ENCODE results near the gene PRXL2C. TPM values are rescaled to one million over a fixed set of nuclear protein-coding genes. Genes with fewer than 3 reads are reported as not detected.

Gene PRXL2C
- total RNA-seq, 1 experiment from 2014 or later, result 8.5 TPM

GRCh38 chr9:96665789-96666188, 10.7 kb upstream of the PRXL2C start:
- Histone ChIP-seq H4K20me1 (ENCODE audit: insufficient read depth) (no peaks in the 10 kb centered on the region), H3K27ac (no peak overlapping the region), H3K4me3 (no peak overlapping the region), H3K36me3 (ENCODE audit: low read depth) (no peaks in the 10 kb centered on the region), H3K9me3 (ENCODE audit: insufficient read depth, low read depth) (no peaks in the 10 kb centered on the region), H3K79me2 (ENCODE audit: low read depth) (no peaks in the 10 kb centered on the region), H3K4me2 (no peak overlapping the region), H2AFZ (no peak overlapping the region), H3K4me1 (replicated peaks; ENCODE audit: insufficient read depth) (no peaks in the 10 kb centered on the region), H3K27me3 (ENCODE audit: insufficient read depth, low read depth) (no peaks in the 10 kb centered on the region), H3F3A (ENCODE audit: insufficient read depth, low read depth) (no peaks in the 10 kb centered on the region), H3K9me2 (ENCODE audit: insufficient read depth) (no peaks in the 10 kb centered on the region)
- TF ChIP-seq, protein P1, sequence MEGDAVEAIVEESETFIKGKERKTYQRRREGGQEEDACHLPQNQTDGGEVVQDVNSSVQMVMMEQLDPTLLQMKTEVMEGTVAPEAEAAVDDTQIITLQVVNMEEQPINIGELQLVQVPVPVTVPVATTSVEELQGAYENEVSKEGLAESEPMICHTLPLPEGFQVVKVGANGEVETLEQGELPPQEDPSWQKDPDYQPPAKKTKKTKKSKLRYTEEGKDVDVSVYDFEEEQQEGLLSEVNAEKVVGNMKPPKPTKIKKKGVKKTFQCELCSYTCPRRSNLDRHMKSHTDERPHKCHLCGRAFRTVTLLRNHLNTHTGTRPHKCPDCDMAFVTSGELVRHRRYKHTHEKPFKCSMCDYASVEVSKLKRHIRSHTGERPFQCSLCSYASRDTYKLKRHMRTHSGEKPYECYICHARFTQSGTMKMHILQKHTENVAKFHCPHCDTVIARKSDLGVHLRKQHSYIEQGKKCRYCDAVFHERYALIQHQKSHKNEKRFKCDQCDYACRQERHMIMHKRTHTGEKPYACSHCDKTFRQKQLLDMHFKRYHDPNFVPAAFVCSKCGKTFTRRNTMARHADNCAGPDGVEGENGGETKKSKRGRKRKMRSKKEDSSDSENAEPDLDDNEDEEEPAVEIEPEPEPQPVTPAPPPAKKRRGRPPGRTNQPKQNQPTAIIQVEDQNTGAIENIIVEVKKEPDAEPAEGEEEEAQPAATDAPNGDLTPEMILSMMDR (conservative IDR thresholded peaks at IDR 0.05), result no peak
- TF ChIP-seq EZH2 (IDR thresholded peaks at IDR 0.05; ENCODE audit: low read depth), result no peak
- POLR2A ChIA-PET (ENCODE audit: unreplicated experiment), result no interaction called here
- no TSS peak for BruUV-seq (replicated peaks)
- intact Hi-C loops (cut with micrococcal nuclease; ENCODE audit: unreplicated experiment), result loop anchor here (1.0 to 5.0 kb wide), 4 partner anchors 223 to 447 kb away; no protein-coding TSS in a partner anchor
- CTCF ChIA-PET, result interaction anchor here (0.7 to 0.9 kb wide), 2 partner anchors 45 to 460 kb away, joined by 3 to 4 read pairs; no protein-coding TSS in a partner anchor
- DNase-seq, result no peak

GRCh38 chr9:96663506-96664120, 8.5 kb upstream of the PRXL2C start:
- TF ChIP-seq, protein P1 (conservative IDR thresholded peaks at IDR 0.05), result no peak
- no peak for TF ChIP-seq EZH2 (IDR thresholded peaks at IDR 0.05; ENCODE audit: low read depth)
- Histone ChIP-seq H3K4me1 (replicated peaks; ENCODE audit: insufficient read depth) (no peaks in the 10 kb centered on the region), H3K9me3 (ENCODE audit: insufficient read depth, low read depth) (no peaks in the 10 kb centered on the region), H3K79me2 (ENCODE audit: low read depth) (no peaks in the 10 kb centered on the region), H3K4me2 (no peak overlapping the region), H3K27me3 (ENCODE audit: insufficient read depth, low read depth) (no peaks in the 10 kb centered on the region), H2AFZ (no peak overlapping the region), H3F3A (ENCODE audit: insufficient read depth, low read depth) (no peaks in the 10 kb centered on the region), H3K9me2 (ENCODE audit: insufficient read depth) (no peaks in the 10 kb centered on the region), H3K27ac (no peak overlapping the region), H3K4me3 (no peak overlapping the region), H4K20me1 (ENCODE audit: insufficient read depth) (no peaks in the 10 kb centered on the region), H3K36me3 (ENCODE audit: low read depth) (no peaks in the 10 kb centered on the region)
- CTCF ChIA-PET, result no interaction called here
- intact Hi-C loops (cut with micrococcal nuclease; ENCODE audit: unreplicated experiment), result no loop called here
- DNase-seq, result no peak
- POLR2A ChIA-PET (ENCODE audit: unreplicated experiment), result no interaction called here
- no TSS peak for BruUV-seq (replicated peaks)

DNA sequence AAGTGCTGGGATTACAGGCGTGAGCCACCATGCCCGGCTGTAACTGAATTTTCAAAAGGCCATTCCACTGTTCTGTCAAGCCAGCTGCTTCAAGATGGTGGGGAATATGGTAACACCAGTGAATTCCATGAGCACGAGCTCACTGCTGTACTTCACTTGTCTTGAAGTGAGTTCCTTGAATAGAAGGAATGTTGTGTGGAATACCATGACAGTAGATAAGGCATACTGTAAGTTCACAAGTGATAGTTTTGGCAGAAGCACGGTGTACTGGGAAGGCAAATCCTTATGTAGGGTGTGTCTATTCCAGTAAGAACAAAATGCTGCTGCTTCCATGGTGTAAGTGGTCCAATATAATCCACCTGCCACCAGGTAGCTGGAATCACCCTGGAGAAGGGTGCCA, 6.6 kb upstream of the PRXL2C start:
- BruUV-seq (replicated peaks), result no TSS peak
- H3K4me2 ChIP-seq, result no peak overlapping the region
- H3K9me2 ChIP-seq (ENCODE audit: insufficient read depth), result no peaks in the 10 kb centered on the region
- H2AFZ ChIP-seq, result no peak overlapping the region
- H3K27ac ChIP-seq, result no peak overlapping the region
- 0 out of 2 replicates have a peak, but pooled peaks cover 4% of the 10 kb centered on the region for H3K4me1 ChIP-seq (replicated peaks; ENCODE audit: insufficient read depth)
- ChIA-PET POLR2A (ENCODE audit: unreplicated experiment) (no interaction called here), CTCF (no interaction called here)
- no peaks in the 10 kb centered on the region for H4K20me1 ChIP-seq (ENCODE audit: insufficient read depth)
- H3K27me3 ChIP-seq (ENCODE audit: insufficient read depth, low read depth), result no peaks in the 10 kb centered on the region
- no peak for TF ChIP-seq EZH2 (IDR thresholded peaks at IDR 0.05; ENCODE audit: low read depth)
- TF ChIP-seq, protein P1 (conservative IDR thresholded peaks at IDR 0.05), result no peak
- intact Hi-C loops (cut with micrococcal nuclease; ENCODE audit: unreplicated experiment), result no loop called here
- H3F3A ChIP-seq (ENCODE audit: insufficient read depth, low read depth), result no peaks in the 10 kb centered on the region; the same call in 1 of the 2 replicates
- DNase-seq, result no peak
- no peaks in the 10 kb centered on the region for H3K79me2 ChIP-seq (ENCODE audit: low read depth)
- no peak overlapping the region for H3K4me3 ChIP-seq
- no peaks in the 10 kb centered on the region for H3K36me3 ChIP-seq (ENCODE audit: low read depth)
- no peaks in the 10 kb centered on the region for H3K9me3 ChIP-seq (ENCODE audit: insufficient read depth, low read depth)
